ENCODE results near the gene GRIK3.

- TF ChIP-seq CTCF (IDR thresholded peaks at IDR 0.05) = no peak
- TF ChIP-seq ZFX (IDR thresholded peaks at IDR 0.05; ENCODE audit: borderline replicate concordance) = no peak
These were observed 265.7 kb downstream of the GRIK3 start for GRCh38 chr1:36768486-36769178.

Data from 22Rv1 (cell line).